Right cardiac atrium (tissue), 5 donors: Measurements from ENCODE around the gene ADAMTS19. TPM values are rescaled to one million over a fixed set of nuclear protein-coding genes. Genes with fewer than 3 reads are reported as not detected.

ENCODE experiments used
- ATAC-seq, 2 donors: fragments of 200-7000 bp; cut with Tn5 transposase; one replicate each; pipeline versions ENCODE4 v1.8.0 to v1.9.1; 2020; ENCODE audit warnings: moderate library complexity in 2 of 2, mild to moderate bottlenecking in 1 of 2
- DNase-seq, 3 donors: peaks; one replicate each; pipeline ENCODE4 v3.0.0-alpha.2; 2020
- H3K27ac ChIP-seq: one replicate; pipeline ENCODE4 v1.5.1; 2013; ENCODE audit warnings: mild to moderate bottlenecking, low read length, control low read depth, moderate library complexity
- H3K27me3 ChIP-seq: one replicate; pipeline ENCODE4 v1.6.1; 2013; ENCODE audit not compliant: control insufficient read depth, insufficient read depth
- H3K4me1 ChIP-seq: one replicate; pipeline ENCODE4 v1.6.1; 2013; ENCODE audit warnings: low read length; ENCODE audit not compliant: control insufficient read depth, insufficient read depth
- H3K4me3 ChIP-seq: one replicate; pipeline ENCODE4 v1.5.1; 2013; ENCODE audit warnings: low read length, control low read depth
- H3K9me3 ChIP-seq: one replicate; pipeline ENCODE4 v1.6.1; 2013; ENCODE audit warnings: low read length; ENCODE audit not compliant: control insufficient read depth
- WGBS: extraction: QIAGEN DNeasy Blood & Tissue Kit; methylation state at CpG from one replicate; pipeline ENCODE4 v1.1.7; 2013; 5-methylcytosine and 5-hydroxymethylcytosine counted together
- intact Hi-C, 4 donors: fragments of 100-400 bp; cut with DNase I; formaldehyde crosslinking; loops; one replicate each; pipeline versions ENCODE4 v1.11.0 to v1.14.0; 2022 to 2023
- polyA plus RNA-seq: library from polyadenylated mRNA; stranded (reverse); fragments of 200-250 nt; gene quantifications from one replicate; pipeline ENCODE4 v1.2.3, GENCODE V29; 2013
- total RNA-seq, 4 donors: library from RNA; stranded (reverse); fragmentation: NEBNext Ultra II Directional; extraction: Animal tissue kit (Norgen Biotek cat#: 25700); gene quantifications; one replicate each; pipeline ENCODE4 v1.2.1, GENCODE V29; 2021
- donor health status: healthy with polysubstance abuse.
- donor health status: DM: no; HTN: yes; CAD: no.
- donor health status: DM: no; HTN: no; CAD: no.
- donor health status: DM: no; HTN: yes; CAD: no; lungs with severe emphysema.
- donor health status: DM: yes; HTN: yes; CAD: no.

Gene ADAMTS19
- total and polyA plus RNA-seq, 5 donors, result 0.25 to 2.1 (median 1.5) TPM

GRCh38 chr5:129770024-129770820 is 310.1 kb downstream of the ADAMTS19 start:
- Histone ChIP-seq H3K4me3 (no peak overlapping the region), H3K27ac (no peak overlapping the region), H3K27me3 (no peaks in the 10 kb centered on the region), H3K9me3 (no peaks in the 10 kb centered on the region), H3K4me1 (no peaks in the 10 kb centered on the region)
- WGBS, result 69% methylated on average over 5 of the region's 5 CpGs
- intact Hi-C loops, result loop anchor here in 2 of 4 donors (5.0 to 10.0 kb wide), 2 partner anchors 82 to 1345 kb away; no protein-coding TSS in a partner anchor
- ATAC-seq, result no peak
- DNase-seq, result no peak

- no peaks in the 10 kb centered on the region for H3K4me1 ChIP-seq
- no peaks in the 10 kb centered on the region for H3K9me3 ChIP-seq
- ATAC-seq, result peak in 1 of 2 donors; percentile 65
- peak in 2 of 3 donors; percentile 28 to 53 for DNase-seq
- H3K27me3 ChIP-seq, result no peaks in the 10 kb centered on the region
- WGBS, result 38% methylated on average over 9 of the region's 9 CpGs
- intact Hi-C loops, result loop anchor here in 2 of 4 donors (5.0 to 10.0 kb wide), 2 partner anchors 81 to 1344 kb away; no protein-coding TSS in a partner anchor
- no peak overlapping the region for H3K27ac ChIP-seq
- H3K4me3 ChIP-seq, result no peak overlapping the region
These were observed 311.1 kb downstream of the ADAMTS19 start for GRCh38 chr5:129771058-129771838.

- WGBS, result 68% methylated on average over 5 of the region's 5 CpGs
- no peak for DNase-seq
- Histone ChIP-seq H3K27me3 (no peaks in the 10 kb centered on the region), H3K4me3 (no peak overlapping the region), H3K4me1 (no peaks in the 10 kb centered on the region), H3K9me3 (no peaks in the 10 kb centered on the region), H3K27ac (no peak overlapping the region)
- ATAC-seq, result no peak
- intact Hi-C loops, result loop anchor here in 2 of 4 donors (5.0 to 10.0 kb wide), 2 partner anchors 79 to 1341 kb away; no protein-coding TSS in a partner anchor
These were observed 313.3 kb downstream of the ADAMTS19 start for GRCh38 chr5:129773376-129773775.

GRCh38 chr5:129781594-129781993 is 321.5 kb downstream of the ADAMTS19 start:
- 67% methylated on average over 2 of the region's 2 CpGs for WGBS
- no peaks in the 10 kb centered on the region for H3K27me3 ChIP-seq
- no peak for DNase-seq
- ATAC-seq, result no peak
- no peak overlapping the region for H3K4me3 ChIP-seq
- H3K4me1 ChIP-seq, result no peaks in the 10 kb centered on the region
- H3K27ac ChIP-seq, result no peak overlapping the region
- intact Hi-C loops, result no loop called here
- H3K9me3 ChIP-seq, result no peaks in the 10 kb centered on the region
